ENCODE results near the gene ARL5B. TPM values are rescaled to one million over a fixed set of nuclear protein-coding genes. Genes with fewer than 3 reads are reported as not detected.

Gene ARL5B
- total RNA-seq, 6 donors from 2014 or later, result 6.2 to 31.3 (median 8.7) TPM

GRCh38 chr10:18647945-18648344, 11.3 kb upstream of the ARL5B start:
- peaks cover 0 to 8% (median 0%) of the 10 kb centered on the region in 4 donors for H3K36me3 ChIP-seq
- no peak for ATAC-seq (ENCODE audit: low FRiP score in 2 of 2)
- DNase-seq, result no peak
- peaks cover 10 to 21% (median 13%) of the 10 kb centered on the region in 4 donors for H3K4me1 ChIP-seq
- H3K27me3 ChIP-seq, result no peaks in the 10 kb centered on the region
- TF ChIP-seq CTCF (IDR thresholded peaks at IDR 0.05) (no peak), POLR2AphosphoS5 (IDR thresholded peaks at IDR 0.05) (no peak), POLR2A (IDR thresholded peaks at IDR 0.05) (no peak), EP300 (IDR thresholded peaks at IDR 0.05) (no peak)
- WGBS, 2 donors, result 94 to 97% methylated on average over 3 of the region's 3 CpGs
- no peak overlapping the region for H3K4me3 ChIP-seq
- H3K27ac ChIP-seq, result no peak overlapping the region
- H3K9me3 ChIP-seq, result no peaks in the 10 kb centered on the region

DNA sequence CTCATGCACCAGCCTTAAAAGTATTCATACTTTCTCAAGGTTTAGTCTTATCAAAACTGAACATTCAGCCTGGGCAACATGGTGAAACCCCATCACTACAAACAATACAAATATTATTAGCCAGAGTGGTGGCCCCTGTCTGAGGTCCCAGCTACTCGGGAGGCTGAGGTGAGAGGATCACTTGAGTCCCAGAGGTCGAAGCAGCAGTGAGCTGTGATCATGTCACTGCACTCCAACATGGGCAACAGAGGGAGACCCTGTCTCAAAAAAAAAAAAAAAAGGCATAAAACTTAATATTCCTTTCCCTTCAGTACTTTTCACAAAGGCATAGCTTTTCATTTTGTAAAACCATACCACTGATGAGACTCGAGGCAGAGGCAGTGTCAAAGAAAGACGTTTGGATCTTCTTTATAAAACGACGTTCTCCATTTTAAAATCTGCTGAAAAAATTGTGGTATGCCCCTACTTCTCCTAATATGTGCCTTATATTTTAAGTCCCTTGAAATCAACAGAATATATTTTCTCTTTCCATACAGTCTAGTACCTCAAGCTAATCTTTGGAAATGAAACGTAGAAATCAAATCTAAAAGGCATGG, 9.8 kb upstream of the ARL5B start:
- Histone ChIP-seq H3K27me3 (no peaks in the 10 kb centered on the region), H3K9me3 (no peaks in the 10 kb centered on the region), H3K4me1 (peaks cover 10 to 21% (median 13%) of the 10 kb centered on the region in 4 donors), H3K4me3 (no peak overlapping the region), H3K36me3 (peaks cover 0 to 8% (median 0%) of the 10 kb centered on the region in 4 donors), H3K27ac (no peak overlapping the region)
- ATAC-seq (ENCODE audit: low FRiP score in 2 of 2) (no peak), DNase-seq (no peak)
- TF ChIP-seq POLR2AphosphoS5 (IDR thresholded peaks at IDR 0.05), result no peak
- TF ChIP-seq EP300 (IDR thresholded peaks at IDR 0.05), result no peak
- no peak for TF ChIP-seq POLR2A (IDR thresholded peaks at IDR 0.05)
- no peak for TF ChIP-seq CTCF (IDR thresholded peaks at IDR 0.05)
- 65 to 70% methylated on average over 7 of the region's 7 CpGs for WGBS, 2 donors

DNA sequence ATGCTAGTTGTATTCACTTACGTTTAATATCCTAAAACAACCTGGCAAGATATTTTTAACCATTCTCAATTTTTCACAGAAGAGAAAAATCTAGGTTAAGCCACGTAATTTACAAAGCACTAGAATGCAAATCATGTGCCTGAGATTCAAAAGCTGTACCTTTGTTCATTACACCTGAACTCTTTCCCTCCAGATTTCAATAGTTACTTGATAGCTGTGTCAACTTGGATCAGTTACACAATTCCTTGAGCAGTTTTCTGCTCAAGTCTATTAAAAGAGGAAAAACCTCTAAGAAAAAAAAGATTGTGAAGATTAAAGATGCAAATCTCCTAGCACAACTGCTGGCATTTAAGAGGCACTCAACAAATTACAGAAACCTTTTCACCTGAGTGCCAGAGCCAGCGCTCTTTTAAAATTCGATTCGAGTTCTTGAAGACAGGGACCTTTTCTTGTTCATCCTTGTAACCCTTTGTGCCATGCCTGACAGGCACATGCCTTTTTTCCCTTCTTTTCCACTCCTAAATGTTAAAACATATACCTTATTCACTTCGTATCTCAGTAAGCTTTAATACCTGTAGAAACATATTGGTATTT, 8.7 kb upstream of the ARL5B start:
- DNase-seq (no peak), ATAC-seq (ENCODE audit: low FRiP score in 2 of 2) (no peak)
- peak overlapping the region in 3 of 4 donors; percentile 81 to 92 (median 92) for H3K27ac ChIP-seq
- peaks cover 10 to 21% (median 13%) of the 10 kb centered on the region in 4 donors for H3K4me1 ChIP-seq
- peaks cover 0 to 8% (median 0%) of the 10 kb centered on the region in 4 donors for H3K36me3 ChIP-seq
- WGBS, 2 donors, result 11 to 14% methylated on average over 6 of the region's 6 CpGs
- no peaks in the 10 kb centered on the region for H3K9me3 ChIP-seq
- no peaks in the 10 kb centered on the region for H3K27me3 ChIP-seq
- H3K4me3 ChIP-seq, result peak overlapping the region; percentile 51 to 69 (median 62)
- no peak for TF ChIP-seq POLR2AphosphoS5 (IDR thresholded peaks at IDR 0.05)
- no peak for TF ChIP-seq POLR2A (IDR thresholded peaks at IDR 0.05)
- no peak for TF ChIP-seq CTCF (IDR thresholded peaks at IDR 0.05)
- TF ChIP-seq EP300 (IDR thresholded peaks at IDR 0.05), result no peak

DNA sequence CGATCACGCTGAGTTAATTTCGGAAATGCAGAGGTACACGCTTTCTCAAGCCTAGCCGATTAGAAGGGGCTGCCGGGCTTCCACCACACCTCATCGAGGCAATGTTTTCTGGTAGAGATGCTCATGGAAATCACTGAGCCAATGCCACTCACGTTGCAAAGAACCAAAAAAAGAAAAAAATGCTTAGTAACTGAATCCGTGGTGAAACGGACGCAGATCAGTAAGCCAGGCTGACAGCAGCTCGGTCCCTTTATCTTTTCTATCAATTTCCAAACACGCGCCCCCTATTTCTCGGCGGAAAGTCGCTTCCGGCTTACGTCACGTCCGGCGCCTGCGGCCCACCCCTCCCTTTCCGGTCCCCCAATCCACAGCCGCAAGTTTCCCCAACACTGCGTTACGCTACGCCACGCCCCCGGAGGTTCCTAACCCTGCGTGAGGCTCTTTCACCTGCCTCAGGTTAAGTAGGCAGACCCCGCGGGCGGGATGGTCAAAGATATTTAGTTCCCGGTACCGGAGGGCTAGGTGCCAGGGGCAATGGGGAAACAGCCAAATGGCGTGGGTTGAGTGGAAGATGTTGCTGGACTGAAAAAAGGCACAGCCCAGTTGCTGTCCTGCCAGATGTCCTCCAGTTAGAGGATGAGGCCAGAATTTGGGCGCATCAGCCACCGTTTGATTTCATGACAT, 7.8 kb upstream of the ARL5B start, which contains the start of gene NSUN6:
TSS of gene NSUN6 (minus strand) at position 264 of the 684 bp plus-strand sequence. CDS start 384 bp downstream, outside the sequence.
- peak; percentile 95 to 100 for ATAC-seq (ENCODE audit: low FRiP score in 2 of 2)

More for the DNA sequence above, 7.8 kb upstream of the ARL5B start, which contains the start of gene NSUN6:
- H3K36me3 ChIP-seq, result peaks cover 0 to 5% (median 0%) of the 10 kb centered on the region in 4 donors
- H3K4me3 ChIP-seq, result peak within 1 kb of the TSS; percentile 51 to 69 (median 62)
- DNase-seq, result peak; percentile 90 to 97
- TF ChIP-seq POLR2AphosphoS5 (IDR thresholded peaks at IDR 0.05) (peak; percentile 86 to 90), POLR2A (IDR thresholded peaks at IDR 0.05) (peak in 2 of 4 donors; percentile 57 to 79), CTCF (IDR thresholded peaks at IDR 0.05) (peak in 1 of 6 experiments; percentile 12), EP300 (IDR thresholded peaks at IDR 0.05) (peak in 2 of 4 donors; percentile 60 to 85)
- 1% methylated on average over 36 to 39 of the region's 39 CpGs for WGBS, 2 donors
- no peaks in the 10 kb centered on the region for H3K27me3 ChIP-seq
- no peaks in the 10 kb centered on the region for H3K9me3 ChIP-seq
- H3K27ac ChIP-seq, result peak within 1 kb of the TSS; percentile 81 to 92 (median 92)
- peaks cover 10 to 21% (median 13%) of the 10 kb centered on the region in 4 donors for H3K4me1 ChIP-seq

All from upper lobe of left lung (tissue), 6 donors.